Stromal cell of bone marrow (primary cell): ENCODE measurements around the gene KCNJ10.

Experiments
- DNase-seq: peaks from one replicate; pipeline ENCODE4 v3.0.0-alpha.2; 2012; ENCODE audit warnings: low read depth

Gene KCNJ10

DNA sequence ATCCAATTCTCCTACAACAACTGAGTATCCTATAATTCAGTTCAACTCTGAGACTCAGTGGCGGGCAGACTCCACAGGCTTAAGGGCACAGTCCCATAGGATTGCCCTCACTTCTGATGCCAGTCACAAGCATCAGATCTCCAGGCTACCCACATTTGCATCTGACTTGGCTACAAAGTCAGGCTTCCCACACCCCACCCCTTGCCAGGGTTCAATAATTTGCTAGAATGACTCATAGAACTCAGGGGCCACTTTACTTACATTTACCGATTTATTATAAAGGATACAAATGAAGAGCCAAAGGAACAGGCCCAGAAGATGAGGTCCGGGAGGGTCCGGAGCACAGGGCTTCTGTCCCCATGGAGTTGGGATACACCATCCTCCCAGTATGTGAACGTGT, 80.0 kb downstream of the KCNJ10 start:
- no peak for DNase-seq

DNA sequence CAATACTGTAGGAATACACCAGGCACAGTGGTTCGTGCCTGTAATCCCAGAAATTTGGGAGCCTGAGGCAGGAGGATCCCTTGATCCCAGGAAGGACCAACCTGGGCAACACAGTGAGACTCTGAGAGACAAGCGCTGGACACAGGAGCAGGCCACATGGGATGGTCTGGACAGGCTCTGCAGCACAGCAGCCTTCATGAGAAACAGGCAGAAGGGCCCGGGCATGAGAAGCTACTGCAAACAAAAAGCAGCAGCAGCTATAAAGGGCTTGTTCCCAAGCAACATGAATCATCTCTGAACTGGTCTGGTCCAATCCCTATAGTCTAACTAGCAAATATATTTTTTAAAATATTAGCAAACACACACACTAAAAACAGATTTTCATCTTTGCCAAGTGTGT, 80.4 kb downstream of the KCNJ10 start:
- DNase-seq, result peak; percentile 21

DNA sequence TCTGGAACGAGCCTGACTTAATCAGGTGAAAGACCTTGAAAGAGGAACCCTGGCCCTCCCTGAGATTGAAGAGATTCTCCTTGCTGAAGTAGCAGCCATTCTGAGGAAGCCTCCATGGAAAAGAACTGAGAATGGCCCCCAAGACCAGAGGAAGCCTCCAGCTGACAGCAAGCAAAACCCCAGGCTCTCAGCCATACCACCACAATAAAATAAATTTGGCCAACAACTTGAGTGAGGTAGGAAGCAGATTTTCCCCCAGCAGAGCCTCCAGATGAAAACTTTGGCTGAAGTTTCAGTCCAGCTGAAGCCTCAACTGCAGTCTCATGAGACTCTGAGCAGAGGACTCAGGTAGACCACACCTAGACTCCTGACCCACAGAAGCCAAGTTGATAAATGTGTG, 82.0 kb downstream of the KCNJ10 start:
- DNase-seq, result no peak

DNA sequence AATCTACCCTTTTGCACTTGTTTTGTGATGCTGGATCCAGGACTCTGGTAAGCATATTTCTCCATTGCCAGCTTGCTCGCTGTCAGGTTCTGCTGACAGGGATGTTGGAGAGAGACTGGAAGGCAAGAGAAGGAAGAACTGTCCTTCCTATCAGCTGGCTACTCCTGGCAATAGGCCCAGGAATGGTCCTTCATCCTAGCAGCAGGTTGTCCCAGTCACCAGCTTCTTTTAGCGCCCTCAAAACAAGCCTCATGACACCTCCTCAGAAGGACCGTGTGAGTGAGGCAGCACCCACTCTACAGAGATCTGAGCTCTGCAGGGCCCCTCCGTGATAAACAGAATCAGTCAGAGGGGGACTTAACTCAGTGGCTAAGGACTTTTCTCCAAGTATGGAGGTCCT, 82.8 kb downstream of the KCNJ10 start:
- DNase-seq, result no peak

DNA sequence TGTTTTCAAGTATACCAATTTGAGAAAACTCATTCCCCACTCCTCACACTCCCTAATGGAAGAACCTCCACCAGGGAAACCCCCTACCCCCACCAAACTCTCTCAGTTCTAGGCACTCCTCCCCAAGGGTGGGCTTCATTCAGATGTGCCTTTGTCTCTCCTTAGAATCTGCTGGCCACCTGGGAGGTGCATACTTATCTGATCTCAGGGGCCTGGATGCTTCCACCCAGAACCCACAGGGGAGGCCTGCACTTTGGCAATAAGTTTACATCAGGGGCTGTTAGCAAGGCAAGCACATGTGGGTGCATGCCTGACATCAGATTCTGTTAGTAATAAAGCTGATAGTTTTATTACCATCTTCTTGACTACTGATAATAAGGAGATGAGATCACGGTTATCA, 83.4 kb downstream of the KCNJ10 start:
- DNase-seq, result no peak

DNA sequence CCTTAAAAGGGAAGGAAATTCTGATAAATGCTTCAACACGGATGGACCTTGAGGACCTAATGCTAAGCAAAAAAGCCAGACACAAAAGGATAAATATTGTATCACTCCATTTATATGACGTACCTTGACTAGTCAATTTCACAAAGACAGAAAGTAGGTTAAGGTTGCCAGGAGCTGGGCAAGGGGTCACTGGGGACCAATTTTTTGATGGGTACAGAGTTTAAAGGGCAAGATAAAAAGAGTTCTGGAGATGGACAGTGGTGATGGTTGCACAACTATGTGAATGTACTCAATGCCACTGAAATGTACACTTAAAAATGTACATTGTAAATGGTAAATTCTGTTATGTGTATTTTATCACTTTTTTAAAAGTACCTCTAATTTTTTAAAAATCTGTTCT, 83.9 kb downstream of the KCNJ10 start:
- DNase-seq, result no peak

DNA sequence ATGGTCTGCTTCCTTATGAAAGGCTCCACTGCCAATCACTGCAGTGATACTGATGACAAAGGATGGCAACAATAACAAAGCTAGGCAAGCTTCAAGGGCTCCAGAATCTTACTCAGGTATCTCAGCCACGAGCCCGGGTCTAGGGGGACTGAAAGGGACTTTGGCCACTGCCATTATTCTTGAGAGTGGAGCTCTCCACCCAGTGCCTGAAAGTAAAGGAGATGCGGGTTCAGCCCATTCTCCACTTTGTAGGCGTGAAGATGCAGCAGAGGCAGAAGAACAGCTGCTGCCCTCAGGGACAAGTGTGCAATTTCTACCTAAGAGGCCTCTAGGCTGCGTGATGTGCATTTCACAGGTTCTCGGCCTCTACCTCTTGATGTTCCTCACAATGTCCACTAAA, 84.5 kb downstream of the KCNJ10 start:
- no peak for DNase-seq

DNA sequence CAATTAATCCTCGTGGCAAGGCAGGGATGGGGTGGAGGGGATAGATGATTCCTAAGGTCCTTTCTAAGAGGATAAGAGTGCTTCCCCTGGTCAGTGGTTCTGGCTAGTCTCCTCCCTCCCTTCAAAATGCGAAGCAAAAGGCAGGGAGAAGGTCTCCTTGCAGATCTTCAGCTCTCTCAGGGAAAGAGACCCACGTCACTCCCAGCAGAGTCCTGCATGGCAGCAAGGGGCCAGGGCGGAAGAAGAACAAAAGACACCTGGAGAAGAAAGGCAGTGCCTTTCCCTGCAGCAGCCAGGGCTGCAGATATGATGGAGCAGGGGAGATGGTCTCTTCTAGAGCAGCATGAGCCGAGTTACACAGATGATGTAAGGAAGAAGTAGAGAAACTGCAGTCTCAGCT, 86.3 kb downstream of the KCNJ10 start:
- no peak for DNase-seq

DNA sequence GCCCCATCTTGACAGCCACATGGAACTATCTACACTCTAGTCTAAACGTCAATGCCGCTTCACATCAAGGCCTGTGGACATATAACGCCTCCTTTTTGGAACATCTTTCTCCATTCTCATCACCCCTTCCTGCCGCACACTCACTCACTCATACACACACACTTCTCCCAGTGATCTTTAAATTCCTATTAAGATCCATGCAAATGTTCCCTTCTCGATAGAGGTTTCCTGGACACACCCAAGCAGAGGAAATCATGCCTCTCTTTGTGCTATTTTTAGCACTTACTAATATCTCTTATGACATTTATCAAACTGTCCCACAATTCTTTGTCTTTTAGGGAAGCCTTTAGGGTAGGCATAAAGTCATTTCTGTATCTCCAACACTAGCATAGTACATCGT, 87.7 kb downstream of the KCNJ10 start:
- DNase-seq, result no peak

DNA sequence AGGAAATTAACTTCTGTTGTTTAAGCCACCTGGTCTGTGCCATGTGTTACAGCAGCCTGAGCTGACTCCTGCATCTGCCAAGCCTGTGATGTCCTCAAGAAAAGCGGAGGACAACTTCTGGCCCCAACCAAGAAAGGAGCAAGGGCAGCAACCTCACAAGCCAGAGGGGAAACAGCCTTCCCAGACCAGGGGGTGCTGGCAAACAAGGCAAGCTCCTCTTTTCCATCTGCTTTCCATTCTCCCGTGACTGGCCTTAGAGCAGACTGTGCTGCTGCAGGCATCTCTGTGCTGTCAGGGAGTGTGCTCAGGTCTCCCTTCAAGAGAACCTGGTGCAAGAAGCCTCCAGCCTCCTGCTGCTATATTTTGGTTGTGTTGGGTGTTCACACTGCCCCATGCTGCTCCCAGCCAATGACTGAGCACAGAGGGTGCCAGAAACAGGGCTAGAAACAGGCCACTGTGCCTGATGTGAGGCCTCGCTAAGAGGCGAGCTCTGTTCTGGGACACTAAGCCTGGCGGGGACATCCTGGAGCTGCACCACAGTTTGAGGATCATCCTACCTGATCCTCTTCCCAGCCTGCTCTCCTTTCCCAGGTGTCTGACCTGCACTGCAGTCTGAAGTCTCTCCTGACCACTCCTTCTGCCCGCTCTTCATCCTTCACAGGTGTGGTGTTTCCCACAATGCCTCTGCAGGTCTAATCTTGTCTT, 88.5 kb downstream of the KCNJ10 start:
- DNase-seq, result no peak

DNA sequence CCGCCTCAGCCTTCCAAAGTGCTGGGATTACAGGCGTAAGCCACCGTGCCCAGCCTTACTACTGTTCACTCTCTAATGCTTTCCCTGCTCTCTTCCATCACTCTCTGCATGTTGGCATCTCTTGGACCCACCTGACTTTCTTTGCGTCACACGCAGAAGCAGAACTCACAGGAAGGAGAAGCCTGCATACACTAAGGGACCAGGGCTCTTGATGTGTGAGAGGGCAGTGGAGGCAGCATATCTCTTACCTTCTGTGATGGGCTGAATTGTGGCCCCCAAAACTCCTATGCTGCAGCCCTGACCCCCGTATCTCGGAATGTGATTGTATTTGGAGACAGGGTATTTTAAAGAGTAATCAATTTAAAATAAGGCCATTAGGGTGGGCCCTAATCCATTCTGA, 89.2 kb downstream of the KCNJ10 start:
- no peak for DNase-seq

DNA sequence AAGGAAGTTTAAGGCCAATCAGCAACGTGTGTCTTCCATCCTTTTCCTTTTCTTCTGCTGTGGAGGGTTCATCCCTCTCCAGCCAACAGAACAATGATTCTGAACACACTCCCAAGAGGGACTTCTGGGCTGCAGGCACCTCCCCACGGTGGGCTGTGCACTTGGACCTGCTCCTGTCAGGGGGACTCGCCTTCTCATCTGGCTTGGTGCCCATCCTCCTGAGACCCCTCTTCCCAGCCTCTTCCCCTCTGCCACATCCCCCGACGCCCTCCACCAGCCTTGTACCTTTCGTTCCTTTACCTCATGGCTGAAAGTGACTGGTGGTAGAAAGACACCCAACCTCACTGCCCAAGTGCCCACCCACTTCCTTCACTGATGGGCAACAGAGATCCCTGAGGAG, 89.9 kb downstream of the KCNJ10 start:
- no peak for DNase-seq

DNA sequence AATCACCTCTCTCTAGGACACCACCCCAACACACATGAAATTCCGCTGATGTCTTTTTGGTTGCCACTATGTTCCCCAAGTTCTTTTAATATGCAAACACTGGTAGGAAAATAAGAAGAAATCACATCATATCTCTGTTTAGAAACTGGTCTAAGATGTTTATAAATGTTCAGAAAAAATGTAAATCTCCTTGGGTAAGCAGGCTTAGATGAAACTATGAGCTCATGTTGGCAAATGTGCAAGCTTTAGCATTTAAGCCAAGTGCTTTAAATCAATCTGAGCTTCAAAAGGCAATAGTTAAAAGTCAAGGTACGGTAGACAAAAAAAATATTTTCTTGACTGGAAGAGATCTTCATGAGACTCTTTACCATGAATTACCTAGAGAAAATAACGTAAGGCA, 90.7 kb downstream of the KCNJ10 start:
- no peak for DNase-seq

DNA sequence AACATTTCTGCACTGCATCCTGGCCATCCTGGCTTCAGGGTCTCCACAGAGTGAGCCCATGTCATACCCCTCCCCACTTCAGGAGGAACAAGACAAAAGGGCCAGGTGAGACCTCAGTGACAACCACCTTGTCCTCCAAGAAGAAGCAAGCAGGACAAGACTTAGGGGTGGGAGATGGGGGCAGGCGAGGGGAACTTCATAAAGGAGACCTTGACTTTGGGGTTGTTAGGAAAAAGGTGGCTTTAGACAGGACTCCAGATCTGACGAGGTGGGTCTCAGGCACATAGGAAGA, 91.9 kb downstream of the KCNJ10 start:
- no peak for DNase-seq

DNA sequence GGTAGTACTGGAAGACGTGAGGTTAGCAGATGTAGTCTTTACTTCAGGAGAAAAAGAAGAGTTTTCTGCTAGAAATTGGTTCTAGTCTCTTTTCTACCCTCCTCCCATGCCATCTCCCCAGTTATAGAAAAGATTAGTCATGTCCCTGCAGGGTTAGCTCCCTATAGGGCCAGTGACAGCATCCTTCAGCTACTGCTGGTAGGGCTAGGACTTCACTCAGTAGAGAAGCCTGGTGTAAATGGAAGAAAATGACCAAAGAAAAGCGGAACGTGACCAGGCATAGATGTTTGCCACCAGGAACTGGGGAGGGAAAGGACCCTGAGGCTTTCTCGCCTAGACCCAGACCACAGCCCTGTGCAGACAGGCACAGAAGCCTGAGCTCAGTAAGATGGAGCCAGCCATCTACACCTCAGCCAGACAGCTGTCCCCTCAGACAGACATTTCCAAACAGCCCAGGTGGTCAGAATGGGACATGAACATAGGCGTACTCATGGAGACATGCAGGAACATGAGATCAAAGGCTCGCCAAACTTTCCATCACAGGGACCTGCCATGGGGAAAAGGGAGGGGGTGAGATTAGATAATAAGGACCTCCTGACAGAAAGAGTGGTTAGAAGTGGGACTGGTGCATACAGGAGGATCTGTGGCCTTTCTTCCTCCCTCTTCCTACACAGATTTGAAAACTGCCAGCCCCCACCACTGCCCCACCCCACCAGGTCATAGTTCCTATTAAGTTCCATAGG, 92.4 kb downstream of the KCNJ10 start:
- no peak for DNase-seq

DNA sequence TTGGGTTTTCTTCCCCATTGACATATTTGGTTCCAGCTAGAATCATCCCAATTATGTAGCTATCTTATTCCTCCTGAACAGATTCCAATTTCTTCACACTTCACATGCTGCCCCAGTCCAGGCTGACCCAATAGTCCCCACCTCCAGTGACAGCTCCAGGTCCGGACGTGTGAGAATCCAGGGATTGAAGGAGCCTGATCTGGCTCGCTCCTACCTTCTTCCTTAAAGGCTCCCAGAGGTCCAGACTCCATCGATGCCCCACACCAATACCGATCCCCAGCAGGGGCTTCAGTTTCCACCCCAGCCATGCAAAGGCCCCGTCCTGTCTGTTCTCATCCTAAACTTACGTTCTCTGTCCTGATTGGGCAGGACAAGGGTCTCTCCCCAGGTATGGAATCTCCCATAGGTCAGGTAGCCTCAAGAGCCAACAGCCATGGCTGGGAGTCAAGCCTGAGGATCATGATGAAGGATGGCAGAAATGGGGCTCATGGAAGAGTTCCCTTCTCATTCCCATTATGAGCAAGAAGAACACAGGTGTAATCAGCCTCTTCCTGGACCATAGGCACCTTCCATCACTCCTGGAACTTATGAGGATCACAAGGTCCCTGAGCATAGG, 95.5 kb downstream of the KCNJ10 start:
- DNase-seq, result no peak

DNA sequence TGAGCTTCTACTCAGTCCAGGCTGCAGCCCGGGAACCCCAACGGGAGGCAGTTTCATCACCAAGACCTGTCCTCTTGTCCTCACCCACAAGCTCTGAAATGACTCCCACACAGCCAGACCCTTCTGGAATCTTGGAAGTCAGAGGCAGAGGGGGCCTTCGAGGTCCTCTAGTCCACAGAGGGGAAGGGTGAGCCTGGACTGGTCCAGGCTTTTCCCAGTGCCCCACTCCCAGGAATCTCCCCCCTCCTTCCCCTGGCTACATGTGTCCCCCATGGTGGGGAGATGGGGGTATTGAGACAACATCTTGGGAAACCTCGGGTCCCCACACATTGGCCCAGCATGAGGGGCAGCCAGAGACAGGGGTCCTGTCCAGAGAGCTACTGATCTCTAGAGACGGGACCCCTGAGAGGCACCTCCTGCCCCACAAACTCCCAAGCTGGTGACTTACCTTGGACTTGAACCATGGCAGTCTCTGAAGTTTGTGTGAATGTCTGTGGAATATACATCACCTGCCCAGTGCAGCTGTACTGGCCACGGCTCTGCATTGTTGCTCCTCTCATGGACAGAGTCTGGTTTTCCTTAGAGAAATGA, 96.5 kb downstream of the KCNJ10 start:
- DNase-seq, result no peak

DNA sequence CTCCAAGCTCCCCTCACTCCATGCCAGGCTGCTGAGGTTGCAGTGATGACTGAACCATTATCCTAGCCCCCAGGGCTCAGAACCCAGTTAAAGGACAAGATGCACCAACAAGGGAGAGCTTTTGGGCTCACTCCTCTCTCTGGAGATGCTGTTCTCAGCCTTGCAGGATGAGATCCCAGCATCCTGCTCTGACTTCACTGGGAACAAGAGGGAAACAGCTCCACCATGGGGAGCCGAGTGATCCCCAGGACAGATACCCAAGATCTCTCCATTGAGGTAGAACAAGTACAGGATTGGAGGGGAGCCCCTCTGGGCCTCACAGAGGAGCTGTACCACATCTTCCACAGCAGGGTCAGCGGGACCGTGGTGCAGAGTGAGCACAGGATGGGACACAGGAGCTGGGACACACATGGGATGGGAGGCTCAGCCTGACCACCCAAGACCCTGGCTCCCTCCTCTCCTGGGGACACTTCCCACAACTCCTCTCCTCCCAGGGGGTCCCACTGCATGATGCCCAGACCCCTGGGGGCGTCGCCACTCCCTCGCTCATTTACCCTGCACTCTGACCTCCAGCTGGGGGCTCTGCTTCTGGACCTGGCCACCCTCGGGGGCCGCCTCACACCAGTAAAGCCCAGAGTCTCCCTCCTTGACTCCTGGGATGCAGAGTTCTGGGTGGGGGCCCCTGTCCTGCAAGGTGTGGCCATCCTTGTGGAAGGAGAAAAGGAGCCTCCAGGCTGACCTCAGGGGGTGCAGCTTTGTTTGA, 97.3 kb downstream of the KCNJ10 start:
- no peak for DNase-seq

DNA sequence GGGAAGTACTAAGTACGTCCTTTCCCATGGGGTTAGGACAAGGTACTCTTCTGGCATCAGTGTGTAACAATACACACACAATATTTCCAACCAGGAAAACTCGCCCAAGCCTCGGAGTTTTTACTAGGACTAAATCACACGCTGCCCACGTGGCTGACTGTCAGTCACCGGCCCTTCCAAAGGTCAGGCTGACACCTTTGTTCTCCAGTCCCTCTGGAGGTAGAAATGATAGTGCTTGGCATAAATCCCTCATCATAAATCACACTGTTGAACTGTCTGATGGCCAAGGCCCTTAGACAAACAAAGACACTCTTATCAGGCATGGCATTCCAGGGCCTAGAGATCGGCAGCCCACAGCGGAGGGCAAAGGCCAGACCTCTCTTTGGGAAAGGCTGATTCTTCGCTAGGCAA, 99.0 kb downstream of the KCNJ10 start:
- DNase-seq, result no peak

DNA sequence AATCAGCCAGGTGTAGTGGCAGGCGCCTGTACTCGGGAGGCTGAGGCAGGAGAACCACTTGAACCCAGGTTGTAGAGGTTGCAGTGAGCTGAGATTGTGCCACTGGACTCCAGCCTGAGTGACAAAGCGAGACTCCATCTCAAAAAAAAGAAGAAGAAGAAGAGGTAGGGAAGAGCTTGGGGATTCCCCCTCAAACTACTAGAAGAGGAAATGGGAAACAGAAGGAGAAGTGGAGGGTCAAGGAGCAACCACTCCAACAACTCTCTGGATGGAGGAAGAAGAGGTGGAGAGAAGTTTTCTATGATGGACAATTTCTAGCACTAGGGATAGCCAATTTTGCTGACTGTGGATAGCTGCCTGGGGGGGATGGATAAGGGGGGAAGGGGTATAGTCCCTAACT, 101.1 kb downstream of the KCNJ10 start:
- DNase-seq, result no peak

DNA sequence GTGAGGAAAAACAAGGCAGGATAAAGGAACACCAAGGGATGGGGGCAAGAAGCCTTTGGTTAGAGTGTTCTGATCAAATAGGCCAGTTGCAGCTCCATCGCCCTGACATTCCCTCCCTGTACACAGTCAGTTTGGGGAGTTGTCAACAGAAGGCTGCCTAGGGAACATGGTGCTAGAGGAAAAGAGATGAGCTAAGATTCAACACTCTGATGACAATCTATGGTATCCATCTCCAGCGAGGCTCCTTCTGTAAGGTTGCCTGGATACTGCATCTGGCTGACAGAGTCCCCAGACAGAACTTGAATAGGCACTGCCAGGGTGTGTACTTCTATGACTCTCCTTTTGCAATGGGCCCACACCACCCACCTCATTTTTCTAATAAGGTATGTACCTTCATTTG, 104.7 kb downstream of the KCNJ10 start:
- DNase-seq, result no peak

DNA sequence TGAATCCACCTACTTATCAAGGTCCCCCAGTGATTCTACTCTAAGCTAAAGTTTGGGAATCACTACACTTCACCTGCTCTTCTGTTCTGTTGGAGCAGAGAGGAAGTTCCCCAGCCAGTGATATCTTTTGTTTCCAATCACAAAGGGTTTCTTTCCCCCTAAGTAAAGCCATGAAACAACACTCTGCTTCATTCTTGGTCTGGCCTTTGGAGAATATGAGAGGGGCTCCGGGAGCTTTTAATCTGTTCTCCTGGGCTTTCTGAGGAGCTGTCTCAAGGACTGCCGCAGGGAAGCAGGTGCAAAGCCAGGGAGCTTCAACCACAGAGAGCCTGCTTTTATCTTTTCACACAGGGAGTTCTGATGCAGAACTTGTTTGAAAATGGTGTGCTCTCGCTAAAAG, 105.8 kb downstream of the KCNJ10 start:
- DNase-seq, result no peak

DNA sequence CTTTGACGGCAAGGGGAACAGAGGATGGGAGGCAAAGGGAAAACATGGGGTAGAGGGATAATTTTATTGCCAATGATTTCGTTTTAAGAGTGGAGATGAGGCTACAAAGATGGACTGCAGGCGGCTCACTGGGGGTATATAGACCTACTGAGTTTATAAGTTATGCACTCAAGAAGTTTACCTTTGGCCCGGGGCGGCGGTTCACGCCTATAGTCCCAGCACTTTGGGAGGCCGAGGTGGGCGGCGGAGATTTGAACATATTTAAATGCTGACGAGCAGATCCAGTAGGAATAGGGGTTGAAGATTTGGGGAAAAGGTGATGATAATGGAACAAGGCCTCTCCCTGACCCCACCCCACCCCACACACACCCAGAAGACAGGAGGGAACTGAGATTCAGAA, 107.8 kb downstream of the KCNJ10 start:
- no peak for DNase-seq
